Left ventricle myocardium superior (tissue), 1 donor: ENCODE measurements around the gene PRKAB1. TPM values are rescaled to one million over a fixed set of nuclear protein-coding genes. Genes with fewer than 3 reads are reported as not detected.
"Not testable (repeated sequence)": the region's sequence is repeated elsewhere in the genome, so short reads cannot be mapped to it uniquely, and the experiment has no call there.

Experiments used
- ATAC-seq: fragments of 200-7000 bp; cut with Tn5 transposase; one replicate; pipeline ENCODE4 v1.9.1; 2020; ENCODE audit warnings: mild to moderate bottlenecking, moderate library complexity
- DNase-seq: peaks from one replicate; pipeline ENCODE4 v3.0.0-alpha.2; 2020
- intact Hi-C: fragments of 100-400 bp; cut with micrococcal nuclease; formaldehyde crosslinking; loops from one replicate; pipeline ENCODE4 v1.11.0; 2022
- total RNA-seq: library from RNA; stranded (reverse); fragmentation: NEBNext Ultra II Directional; extraction: Animal tissue kit (Norgen Biotek cat#: 25700); gene quantifications from one replicate; pipeline ENCODE4 v1.2.1, GENCODE V29; 2021
- donor health status: DM: no; HTN: yes; CAD: no; lungs with severe emphysema.

The PRKAB1 gene
- total RNA-seq, 1 donor from 2014 or later: 12.1 TPM

- ATAC-seq (no peak), DNase-seq (no peak)
- intact Hi-C loops: no loop called here
Observed at GRCh38 chr12:119700078-119700477, 32.1 kb downstream of the PRKAB1 start.

- intact Hi-C loops: no loop called here
- DNase-seq (peak; percentile 52), ATAC-seq (peak; percentile 87)
Observed at GRCh38 chr12:119704065-119704747, 36.3 kb downstream of the PRKAB1 start.

DNA sequence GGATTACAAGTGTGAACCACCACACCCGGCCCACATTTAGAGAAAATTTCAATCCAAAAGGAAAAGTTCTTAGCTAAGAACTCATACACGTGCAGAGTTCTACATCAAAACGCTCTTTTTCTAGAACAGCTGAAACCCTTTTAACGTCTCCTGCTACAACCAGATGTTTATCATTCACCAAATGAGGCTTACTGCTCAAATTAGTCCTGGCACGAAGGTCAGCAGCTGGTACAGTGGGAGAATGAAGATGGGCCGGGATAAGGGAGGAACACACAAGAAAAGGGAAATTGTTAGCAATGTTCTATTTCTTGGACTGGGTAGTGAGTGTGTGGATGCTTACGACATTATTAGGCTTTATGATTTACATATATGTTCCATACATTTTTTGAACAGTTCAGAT is 37.2 kb downstream of the PRKAB1 start:
- DNase-seq: no peak
- intact Hi-C loops: no loop called here
- no peak for ATAC-seq

DNA sequence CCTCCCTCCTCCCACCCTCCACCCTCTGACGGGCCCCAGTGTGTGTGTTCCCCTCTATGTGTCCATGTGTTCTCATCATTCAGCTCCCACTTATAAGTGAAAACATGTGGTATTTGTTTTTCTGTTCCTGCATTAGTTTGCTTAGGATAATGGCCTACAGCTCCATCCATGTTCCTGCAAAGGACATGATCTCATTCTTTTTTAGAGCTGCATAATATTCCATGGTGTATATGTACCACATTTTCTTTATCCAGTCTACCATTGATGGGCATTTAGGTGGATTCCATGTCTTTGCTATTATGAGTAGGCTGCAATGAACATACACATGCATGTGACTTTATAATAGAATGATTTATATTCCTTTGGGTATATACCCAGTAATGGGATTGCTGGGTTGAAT is 38.5 kb downstream of the PRKAB1 start:
- ATAC-seq, intact Hi-C loops, DNase-seq: not testable (repeated sequence)

DNA sequence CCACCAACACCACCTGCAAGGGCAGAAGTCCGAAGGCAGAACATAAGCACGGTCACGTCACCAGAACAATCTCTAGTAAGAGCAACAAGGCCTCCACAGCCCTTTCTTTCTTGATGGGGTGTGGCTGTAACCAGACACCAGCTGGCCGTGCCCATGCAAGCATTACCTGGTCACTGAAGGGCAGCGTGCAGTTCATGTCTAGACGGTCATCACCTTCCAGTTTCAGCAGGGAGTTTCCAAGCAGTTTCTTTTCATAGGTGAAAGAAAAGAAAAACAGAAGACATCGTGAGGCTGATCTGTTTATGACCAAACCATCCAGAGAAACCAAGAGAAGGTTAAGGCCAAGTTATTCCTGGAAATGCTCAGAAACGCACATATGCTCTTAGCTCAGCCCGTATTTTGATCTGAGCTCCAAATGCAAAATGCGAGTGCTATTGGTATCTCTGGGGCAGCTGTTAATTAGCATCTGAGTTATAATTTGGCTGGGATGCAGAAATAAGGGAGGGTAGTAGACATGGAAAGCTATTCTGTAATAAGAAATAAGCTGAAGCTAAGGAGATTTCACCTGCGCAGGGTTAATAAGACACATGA is 42.5 kb downstream of the PRKAB1 start:
- intact Hi-C loops: no loop called here
- DNase-seq: no peak
- ATAC-seq: no peak

GRCh38 chr12:119710965-119711551 is 43.1 kb downstream of the PRKAB1 start:
- DNase-seq (no peak), ATAC-seq (no peak)
- intact Hi-C loops: no loop called here

- no peak for ATAC-seq
- intact Hi-C loops: no loop called here
Observed at GRCh38 chr12:119711693-119712092, 43.8 kb downstream of the PRKAB1 start.

GRCh38 chr12:119712721-119713120 is 44.8 kb downstream of the PRKAB1 start:
- ATAC-seq (no peak), DNase-seq (no peak)
- intact Hi-C loops: no loop called here

More at GRCh38 chr12:119711693-119712092, 43.8 kb downstream of the PRKAB1 start:
- no peak for DNase-seq

DNA sequence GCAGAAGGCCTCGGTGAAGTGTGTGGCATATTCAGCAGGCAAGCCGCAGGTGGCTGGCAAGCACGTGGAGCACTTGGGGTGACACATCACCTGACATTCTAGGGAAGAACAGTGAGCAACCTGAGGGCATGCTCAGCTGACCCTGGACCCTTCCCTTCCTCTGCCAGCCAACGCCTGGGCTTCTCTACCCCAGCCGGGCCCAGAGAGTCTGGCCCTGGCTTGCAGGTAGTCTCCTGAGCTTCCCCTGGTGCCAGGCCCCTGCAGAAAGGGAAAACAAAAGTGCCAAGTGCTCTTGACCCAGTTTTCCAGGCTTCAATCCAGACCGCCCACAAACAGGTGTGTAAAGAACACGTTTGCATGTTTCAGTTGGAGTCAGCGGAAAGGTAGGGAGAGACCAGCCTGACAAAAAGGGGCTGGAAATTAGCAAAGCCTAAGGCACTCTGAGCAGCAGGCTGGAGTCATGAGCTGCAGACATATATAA is 45.7 kb downstream of the PRKAB1 start:
- no peak for ATAC-seq
- intact Hi-C loops: no loop called here
- DNase-seq: no peak

- ATAC-seq (no peak), DNase-seq (no peak)
- intact Hi-C loops: no loop called here
Observed at GRCh38 chr12:119714614-119715267, 46.8 kb downstream of the PRKAB1 start.

- intact Hi-C loops: no loop called here
Observed at GRCh38 chr12:119715268-119715620, 47.3 kb downstream of the PRKAB1 start.

GRCh38 chr12:119718141-119718540 is 50.2 kb downstream of the PRKAB1 start:
- ATAC-seq (no peak), DNase-seq (no peak)
- intact Hi-C loops: no loop called here

More at GRCh38 chr12:119715268-119715620, 47.3 kb downstream of the PRKAB1 start:
- ATAC-seq (no peak), DNase-seq (no peak)

DNA sequence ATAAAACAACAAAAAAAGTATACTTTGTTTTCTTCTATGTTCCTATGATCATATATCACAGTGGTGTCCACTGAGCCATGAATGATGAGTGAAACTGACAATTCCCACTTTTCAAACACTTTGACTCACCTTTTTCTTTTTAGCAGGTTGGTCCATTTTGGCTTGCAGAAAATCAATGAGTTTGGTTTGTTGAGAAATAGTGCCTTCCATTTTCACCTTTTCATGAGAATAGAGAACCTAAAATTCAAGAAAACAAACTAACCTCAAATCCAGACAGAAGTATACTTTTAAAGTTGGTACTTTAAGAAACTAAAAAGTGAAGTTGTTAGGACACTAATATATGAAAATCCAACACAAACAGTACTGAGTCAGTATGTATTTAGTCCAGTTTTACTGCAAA is 52.4 kb downstream of the PRKAB1 start:
- intact Hi-C loops: no loop called here
- DNase-seq: no peak
- ATAC-seq: no peak

DNA sequence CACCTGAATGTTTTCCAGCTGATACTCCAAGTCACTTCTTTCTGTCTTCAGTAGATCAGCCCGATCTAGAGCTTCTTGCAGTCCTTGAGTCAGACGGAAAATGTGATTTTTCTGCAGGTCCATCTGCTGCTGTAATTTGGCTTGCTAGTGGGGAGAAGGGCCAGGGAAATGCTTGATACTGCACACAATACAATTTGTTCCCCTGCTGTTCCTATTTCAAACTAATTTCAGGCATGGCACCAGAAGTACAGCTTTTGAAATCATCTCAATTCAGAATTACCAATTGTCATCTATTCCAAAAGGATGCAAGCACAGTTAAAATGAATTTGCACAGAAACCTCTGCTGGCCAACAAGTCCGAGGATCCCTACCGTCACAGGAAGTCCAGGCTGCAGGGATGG is 53.4 kb downstream of the PRKAB1 start:
- no peak for ATAC-seq
- intact Hi-C loops: no loop called here
- no peak for DNase-seq

DNA sequence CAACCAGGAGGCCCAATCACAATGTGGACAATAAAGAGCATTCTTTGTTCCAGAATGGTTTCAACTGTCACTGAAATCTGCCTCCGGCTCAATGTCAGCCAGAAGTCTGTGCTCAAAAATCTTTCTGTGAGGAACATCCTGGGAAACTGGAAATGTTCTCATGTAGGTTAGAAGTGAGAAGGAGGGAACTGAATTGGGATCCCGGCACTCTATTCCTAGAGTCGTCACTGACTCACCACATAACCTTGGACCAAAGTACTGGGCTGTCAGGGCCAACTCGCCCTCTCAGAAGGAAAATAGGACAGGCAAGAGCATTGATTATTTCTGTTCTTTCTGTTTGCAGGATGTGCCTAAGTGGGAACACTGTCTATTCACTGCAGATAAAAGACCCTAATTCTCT is 57.6 kb downstream of the PRKAB1 start:
- ATAC-seq (no peak), DNase-seq (no peak)
- intact Hi-C loops: no loop called here

- intact Hi-C loops: no loop called here
- no peak for ATAC-seq
- DNase-seq: no peak
Observed at GRCh38 chr12:119727600-119728443, 59.9 kb downstream of the PRKAB1 start.

DNA sequence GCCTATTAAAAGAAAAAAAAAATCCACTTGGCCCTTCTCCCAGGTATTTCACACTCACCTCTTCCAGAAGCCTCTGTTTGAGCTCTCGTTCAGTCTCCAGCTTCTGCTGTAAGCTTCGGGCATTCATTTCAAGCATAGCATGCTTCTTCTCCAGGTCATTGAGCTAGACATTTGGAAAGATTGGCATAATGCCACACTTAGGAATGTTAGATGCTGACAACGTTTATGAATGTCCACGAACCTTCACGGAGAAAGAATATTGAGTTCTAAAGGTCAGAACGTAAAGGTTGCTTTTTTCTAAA is 60.5 kb downstream of the PRKAB1 start:
- ATAC-seq: no peak
- DNase-seq: no peak
- intact Hi-C loops: no loop called here

- intact Hi-C loops: no loop called here
- ATAC-seq: no peak
- DNase-seq: no peak
Observed at GRCh38 chr12:119729871-119730270, 61.9 kb downstream of the PRKAB1 start.

DNA sequence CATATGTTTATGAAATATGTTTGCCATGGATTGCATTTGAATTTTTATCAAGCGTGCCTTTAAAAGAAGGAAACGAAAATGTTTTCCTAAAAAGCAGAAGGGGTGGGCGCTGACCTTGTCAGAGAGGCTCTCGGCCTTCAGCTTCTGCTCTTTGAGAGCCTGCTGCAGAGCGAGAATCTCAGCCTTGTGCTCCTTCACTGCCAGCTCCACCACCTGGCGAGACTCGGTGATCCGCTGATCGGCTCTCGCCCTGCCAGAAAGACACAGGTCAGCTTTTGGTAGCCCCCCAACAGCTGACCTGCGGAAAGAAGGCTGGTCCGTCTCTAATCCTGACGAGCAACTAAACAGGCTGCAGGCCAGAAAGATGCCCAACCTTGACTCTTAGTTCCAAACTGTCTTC is 62.4 kb downstream of the PRKAB1 start:
- no peak for DNase-seq
- intact Hi-C loops: no loop called here
- no peak for ATAC-seq
